Measurements from ENCODE around the gene PNRC2. TPM values are rescaled to one million over a fixed set of nuclear protein-coding genes. Genes with fewer than 3 reads are reported as not detected.

Gene PNRC2
- total RNA-seq, 1 donor from 2014 or later = 132 TPM

- Mint-ChIP-seq H3K36me3 (no peaks in the 10 kb centered on the region), H3K9me3 (no peaks in the 10 kb centered on the region), H3K27ac (no peak overlapping the region), H3K27me3 (peaks cover under 1% of the 10 kb centered on the region), H3K4me3 (no peak overlapping the region), H3K4me1 (ENCODE audit: unreplicated experiment) (no peaks in the 10 kb centered on the region)
- TF ChIP-seq CTCF (conservative IDR thresholded peaks at IDR 0.05) = no peak
- DNase-seq (ENCODE audit: extremely low spot score, unreplicated experiment) = no peak
These were observed 35.8 kb upstream of the PNRC2 start for GRCh38 chr1:23923592-23924499.

GRCh38 chr1:23924601-23925000, 35.0 kb upstream of the PNRC2 start:
- Mint-ChIP-seq H3K9me3 (no peaks in the 10 kb centered on the region), H3K36me3 (no peaks in the 10 kb centered on the region), H3K4me3 (no peak overlapping the region), H3K27me3 (peaks cover 3% of the 10 kb centered on the region), H3K4me1 (ENCODE audit: unreplicated experiment) (no peaks in the 10 kb centered on the region), H3K27ac (no peak overlapping the region)
- DNase-seq (ENCODE audit: extremely low spot score, unreplicated experiment) = no peak
- TF ChIP-seq CTCF (conservative IDR thresholded peaks at IDR 0.05) = no peak

- Mint-ChIP-seq H3K36me3 (no peaks in the 10 kb centered on the region), H3K4me3 (no peak overlapping the region), H3K4me1 (ENCODE audit: unreplicated experiment) (no peaks in the 10 kb centered on the region), H3K9me3 (no peaks in the 10 kb centered on the region), H3K27ac (no peak overlapping the region), H3K27me3 (peaks cover 3% of the 10 kb centered on the region)
- no peak for DNase-seq (ENCODE audit: extremely low spot score, unreplicated experiment)
- no peak for TF ChIP-seq CTCF (conservative IDR thresholded peaks at IDR 0.05)
These were observed 34.3 kb upstream of the PNRC2 start for GRCh38 chr1:23925279-23925678.

GRCh38 chr1:23927097-23927496, 32.5 kb upstream of the PNRC2 start:
- no peaks in the 10 kb centered on the region for H3K4me1 Mint-ChIP-seq (ENCODE audit: unreplicated experiment)
- no peak for DNase-seq (ENCODE audit: extremely low spot score, unreplicated experiment)
- no peak overlapping the region for H3K27ac Mint-ChIP-seq
- no peak overlapping the region for H3K4me3 Mint-ChIP-seq
- no peaks in the 10 kb centered on the region for H3K9me3 Mint-ChIP-seq
- H3K27me3 Mint-ChIP-seq = peaks cover 3% of the 10 kb centered on the region
- no peak for TF ChIP-seq CTCF (conservative IDR thresholded peaks at IDR 0.05)
- no peaks in the 10 kb centered on the region for H3K36me3 Mint-ChIP-seq

GRCh38 chr1:23928789-23929188, 30.8 kb upstream of the PNRC2 start:
- Mint-ChIP-seq H3K4me1 (ENCODE audit: unreplicated experiment) (no peaks in the 10 kb centered on the region), H3K9me3 (no peaks in the 10 kb centered on the region), H3K36me3 (no peaks in the 10 kb centered on the region), H3K4me3 (no peak overlapping the region), H3K27me3 (peaks cover 3% of the 10 kb centered on the region), H3K27ac (no peak overlapping the region)
- TF ChIP-seq CTCF (conservative IDR thresholded peaks at IDR 0.05) = no peak
- no peak for DNase-seq (ENCODE audit: extremely low spot score, unreplicated experiment)

Data from type B pancreatic cell (in vitro differentiated cells).